Measurements from ENCODE around the gene GGN. TPM values are rescaled to one million over a fixed set of nuclear protein-coding genes. Genes with fewer than 3 reads are reported as not detected.
"Not testable (repeated sequence)": the region's sequence is repeated elsewhere in the genome, so short reads cannot be mapped to it uniquely, and the experiment has no call there.

Gene GGN
- total RNA-seq, 1 experiment from 2014 or later: not detected

GRCh38 chr19:38417544-38418506 is 30.0 kb upstream of the GGN start:
- H3K4me3 ChIP-seq: no peak overlapping the region
- DNase-seq: no peak
- peaks cover 2% of the 10 kb centered on the region; the same call in 1 of the 2 replicates for H3K27me3 ChIP-seq
- H3K36me3 ChIP-seq: no peaks in the 10 kb centered on the region
- H3K9me3 ChIP-seq: no peaks in the 10 kb centered on the region

DNA sequence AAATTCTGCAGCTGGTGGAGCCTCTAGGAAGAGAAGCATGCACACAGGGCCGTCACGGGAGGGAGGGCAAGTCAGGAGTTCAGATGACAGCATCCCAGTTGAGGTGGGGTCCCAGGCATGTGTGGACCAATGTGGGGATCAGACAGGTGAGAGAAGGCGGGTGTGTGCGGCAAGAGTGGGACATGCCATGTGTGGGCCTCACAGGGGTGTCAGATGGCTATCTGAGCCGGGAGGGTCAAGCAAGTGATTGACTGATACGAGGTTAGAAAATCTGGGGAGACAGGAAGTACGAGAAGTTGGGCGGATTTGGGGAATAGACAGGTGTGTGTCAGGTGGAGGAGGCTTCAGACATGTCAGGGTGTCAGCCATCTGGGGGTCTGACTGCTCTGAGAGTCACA is 29.3 kb upstream of the GGN start:
- no peak overlapping the region for H3K4me3 ChIP-seq
- H3K36me3 ChIP-seq: no peaks in the 10 kb centered on the region
- H3K9me3 ChIP-seq: no peaks in the 10 kb centered on the region
- DNase-seq: no peak
- H3K27me3 ChIP-seq: peaks cover 2% of the 10 kb centered on the region; the same call in 1 of the 2 replicates

GRCh38 chr19:38413416-38413815 is 25.6 kb upstream of the GGN start:
- Histone ChIP-seq H3K4me3 (no peak overlapping the region), H3K9me3 (no peaks in the 10 kb centered on the region), H3K36me3 (no peaks in the 10 kb centered on the region), H3K27me3 (no peaks in the 10 kb centered on the region)
- no peak for DNase-seq

DNA sequence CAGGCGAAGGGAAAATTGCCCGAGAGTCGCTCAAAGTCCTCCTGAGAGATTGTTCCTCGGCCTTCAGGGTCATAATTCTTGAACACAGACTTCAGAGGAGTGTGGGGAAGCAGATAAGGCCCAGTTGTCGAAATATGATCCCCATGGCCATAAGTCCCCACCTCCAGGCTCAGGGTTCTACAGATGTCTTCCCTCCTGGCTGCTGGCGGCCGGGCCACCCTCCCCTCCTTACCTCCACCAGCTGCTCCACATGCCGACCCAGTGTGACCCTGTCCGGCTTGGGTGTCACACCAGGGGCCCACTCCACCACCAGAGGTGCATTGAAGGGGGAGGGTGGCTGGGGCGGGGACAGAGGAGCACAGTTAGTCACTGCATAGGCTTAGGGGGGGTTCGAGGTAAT is 25.1 kb upstream of the GGN start:
- no peaks in the 10 kb centered on the region for H3K9me3 ChIP-seq
- no peak overlapping the region for H3K4me3 ChIP-seq
- DNase-seq: no peak
- H3K36me3 ChIP-seq: no peaks in the 10 kb centered on the region
- no peaks in the 10 kb centered on the region for H3K27me3 ChIP-seq

DNA sequence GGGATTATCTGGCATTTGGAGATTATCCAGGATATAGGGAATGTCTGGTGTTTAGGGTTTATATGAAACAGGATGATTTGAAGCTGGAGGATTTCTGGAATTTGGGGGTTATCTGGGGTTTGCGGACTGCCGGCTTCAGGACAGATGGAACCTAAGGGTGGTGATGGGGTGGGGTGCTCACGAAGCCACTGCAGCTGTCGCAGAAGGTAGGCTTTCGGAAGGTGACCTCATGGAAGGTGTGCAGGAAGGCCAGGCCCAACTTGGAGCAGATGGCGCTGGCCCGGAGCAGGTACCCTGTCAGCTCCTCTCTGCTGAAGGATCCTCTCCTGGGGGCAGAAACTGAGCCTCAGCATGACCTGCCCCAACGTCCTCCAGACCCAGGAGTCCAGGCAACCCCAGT is 24.7 kb upstream of the GGN start:
- Histone ChIP-seq H3K36me3 (no peaks in the 10 kb centered on the region), H3K4me3 (no peak overlapping the region), H3K27me3 (no peaks in the 10 kb centered on the region), H3K9me3 (no peaks in the 10 kb centered on the region)
- DNase-seq: no peak

DNA sequence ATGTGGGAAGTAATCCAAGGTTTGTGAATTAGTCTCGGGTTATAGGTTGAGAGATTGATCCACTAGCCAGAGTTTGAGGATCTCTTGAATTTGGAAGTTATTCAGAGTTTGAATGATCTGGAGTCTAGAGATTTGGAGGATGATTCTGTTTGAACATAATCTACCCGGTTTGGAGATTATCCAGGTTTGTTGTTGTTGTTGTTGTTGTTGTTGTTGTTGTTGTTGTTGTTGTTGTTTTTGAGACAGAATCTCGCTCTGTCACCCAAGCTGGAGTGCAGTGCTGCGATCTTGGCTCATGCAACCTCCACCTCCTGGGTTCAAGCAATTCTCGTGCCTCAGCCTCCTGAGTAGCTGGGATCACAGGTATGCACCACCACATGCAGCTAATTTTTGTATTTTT is 24.1 kb upstream of the GGN start:
- not testable (repeated sequence) for DNase-seq, H3K27me3 ChIP-seq, H3K36me3 ChIP-seq, H3K4me3 ChIP-seq, H3K9me3 ChIP-seq

DNA sequence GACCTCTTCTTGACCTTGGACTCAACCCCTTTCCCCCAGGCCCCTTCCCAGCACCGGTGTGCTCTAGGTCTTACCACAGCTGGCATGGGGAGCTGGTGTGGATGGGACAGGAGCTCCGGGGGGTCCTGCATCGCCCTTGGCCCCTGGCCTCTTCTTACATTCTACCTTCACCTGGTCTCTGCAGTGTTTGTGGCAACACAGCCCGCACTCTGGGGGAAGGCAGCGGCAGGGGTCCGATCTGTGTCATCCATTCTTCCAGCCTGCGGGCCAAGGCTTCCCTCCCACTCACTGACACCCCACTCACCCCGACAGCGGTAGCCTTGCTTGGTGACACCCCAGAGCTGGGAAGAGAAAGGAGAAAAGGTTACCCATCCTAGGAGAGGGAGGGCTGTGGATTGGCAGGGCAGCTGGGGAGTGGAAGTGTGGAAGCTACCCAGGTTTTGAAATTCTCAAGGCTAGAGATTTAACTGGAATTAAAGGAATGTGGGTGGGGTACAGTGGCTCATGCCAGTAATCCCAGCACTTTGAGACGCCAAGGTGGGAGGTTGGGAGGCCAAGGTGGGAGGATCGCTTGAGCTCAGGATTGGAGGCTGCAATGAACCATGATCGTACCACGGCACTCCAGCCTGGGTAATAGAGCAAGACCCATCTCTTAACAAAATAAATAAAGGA is 23.3 kb upstream of the GGN start:
- H3K36me3 ChIP-seq: no peaks in the 10 kb centered on the region; the same call in 1 of the 2 replicates
- H3K9me3 ChIP-seq: no peaks in the 10 kb centered on the region
- H3K4me3 ChIP-seq: no peak overlapping the region
- DNase-seq: no peak
- H3K27me3 ChIP-seq: no peaks in the 10 kb centered on the region

GRCh38 chr19:38410407-38410806 is 22.6 kb upstream of the GGN start:
- not testable (repeated sequence) for H3K9me3 ChIP-seq, H3K4me3 ChIP-seq, H3K27me3 ChIP-seq, DNase-seq, H3K36me3 ChIP-seq

GRCh38 chr19:38409631-38410133 is 21.8 kb upstream of the GGN start:
- DNase-seq: no peak
- Histone ChIP-seq H3K4me3 (no peak overlapping the region), H3K36me3 (peaks cover under 1% of the 10 kb centered on the region), H3K27me3 (no peaks in the 10 kb centered on the region), H3K9me3 (no peaks in the 10 kb centered on the region)

DNA sequence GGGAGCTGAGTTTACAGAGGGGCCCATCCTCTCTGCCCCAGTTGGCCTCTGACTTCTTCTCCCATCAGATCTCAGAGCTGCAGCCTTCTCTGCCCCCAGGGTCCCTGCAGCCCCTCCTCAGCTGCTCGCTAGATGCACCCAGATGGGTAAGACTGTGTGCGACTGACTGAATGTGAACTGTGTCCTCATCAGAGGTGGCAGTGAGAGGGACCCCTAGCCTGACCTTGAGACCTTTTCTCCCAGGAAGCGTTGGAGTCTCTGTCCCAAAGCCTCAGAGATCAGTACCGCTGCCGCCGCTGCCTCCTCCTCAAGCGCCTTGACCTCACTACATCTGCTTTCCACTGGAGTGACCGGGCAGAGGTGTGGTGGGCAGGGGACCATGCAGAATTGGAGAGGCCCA is 17.4 kb upstream of the GGN start:
- no peaks in the 10 kb centered on the region for H3K27me3 ChIP-seq
- no peak for DNase-seq
- H3K4me3 ChIP-seq: no peak overlapping the region
- peaks cover 3% of the 10 kb centered on the region for H3K36me3 ChIP-seq
- no peaks in the 10 kb centered on the region for H3K9me3 ChIP-seq

DNA sequence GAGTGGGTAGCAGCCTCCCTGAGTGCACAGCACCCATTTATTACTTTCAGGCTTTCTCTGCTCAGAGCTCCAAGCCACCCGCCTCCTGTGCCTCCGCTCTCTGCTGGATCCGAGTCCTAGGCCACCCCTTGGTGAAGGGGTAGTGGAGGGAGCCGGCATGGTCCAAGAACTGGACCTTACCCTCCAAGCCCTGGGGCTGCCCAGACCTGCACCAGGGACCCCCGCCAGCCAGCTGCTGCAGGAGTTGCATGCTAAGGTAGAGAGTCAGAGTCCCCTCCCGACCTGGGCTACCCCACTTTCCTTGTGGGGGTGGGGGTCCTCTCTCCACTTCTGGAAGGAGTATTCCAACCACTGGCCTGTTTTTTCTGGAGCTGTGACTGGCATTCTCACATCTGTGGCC is 17.0 kb upstream of the GGN start:
- Histone ChIP-seq H3K9me3 (no peaks in the 10 kb centered on the region), H3K36me3 (peaks cover 3% of the 10 kb centered on the region), H3K27me3 (no peaks in the 10 kb centered on the region), H3K4me3 (no peak overlapping the region)
- DNase-seq: no peak

DNA sequence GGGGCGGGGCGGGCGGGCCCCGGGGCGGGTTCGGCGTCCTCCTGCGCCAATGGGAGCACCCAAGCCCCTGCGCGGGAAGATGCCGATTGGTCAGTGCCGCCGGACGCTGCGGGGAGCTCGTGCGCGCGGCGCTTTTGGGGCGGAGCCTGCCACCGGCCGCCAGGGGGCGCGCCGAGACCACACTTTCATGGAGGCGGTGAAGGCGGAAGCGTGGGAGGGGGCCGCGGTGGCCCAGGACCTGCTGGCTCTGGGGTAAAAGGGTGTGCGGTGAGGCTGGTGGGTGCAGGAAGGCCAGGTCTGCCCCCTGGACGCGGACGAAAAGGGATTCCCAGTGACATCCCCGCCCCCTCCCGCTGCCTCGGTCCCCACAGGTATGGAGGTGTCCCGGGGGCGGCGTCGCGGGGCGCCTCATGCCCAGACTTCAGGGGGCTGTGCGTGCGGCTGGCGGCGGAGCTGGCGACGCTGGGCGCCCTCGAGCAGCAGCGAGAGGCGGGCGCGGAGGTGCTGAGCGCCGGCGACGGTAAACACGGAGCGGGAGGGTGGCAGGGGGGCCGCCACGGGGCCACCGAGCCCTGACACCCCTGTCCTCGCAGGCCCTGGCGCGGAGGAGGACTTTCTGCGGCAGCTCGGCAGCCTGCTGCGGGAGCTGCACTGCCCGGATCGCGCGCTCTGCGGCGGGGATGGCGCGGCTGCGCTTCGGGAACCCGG is 15.3 kb upstream of the GGN start, which contains the start of gene FAM98C:
FAM98C (plus strand) TSS at position 127 of the 708 bp plus-strand sequence; CDS start at position 188, 61 bp downstream.
- Histone ChIP-seq H3K9me3 (no peaks in the 10 kb centered on the region), H3K36me3 (peaks cover 3% of the 10 kb centered on the region), H3K4me3 (peak within 1 kb of the TSS; percentile 72), H3K27me3 (no peaks in the 10 kb centered on the region)
- peak; percentile 96 for DNase-seq

DNA sequence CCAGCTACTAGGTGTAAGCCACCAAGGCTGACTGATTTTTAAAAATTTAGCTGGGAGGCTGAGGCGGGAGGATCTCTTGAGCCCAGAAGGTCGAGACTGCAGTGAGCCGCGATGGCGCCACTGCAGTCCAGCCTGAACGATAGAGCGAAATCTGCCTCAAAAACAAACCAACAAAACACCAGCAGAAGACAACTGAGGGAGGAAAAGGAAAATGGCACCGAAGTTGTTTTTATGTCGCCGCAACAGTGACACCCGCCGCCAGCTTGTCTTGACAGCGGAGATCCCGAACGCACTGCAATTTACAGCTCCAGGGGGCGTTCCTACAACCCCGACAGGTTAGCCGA is 14.8 kb upstream of the GGN start:
- H3K4me3 ChIP-seq: peak overlapping the region; percentile 72
- no peaks in the 10 kb centered on the region for H3K27me3 ChIP-seq
- no peaks in the 10 kb centered on the region for H3K9me3 ChIP-seq
- peaks cover 3% of the 10 kb centered on the region for H3K36me3 ChIP-seq
- DNase-seq: no peak

- Histone ChIP-seq H3K36me3 (peaks cover 3% of the 10 kb centered on the region), H3K9me3 (no peaks in the 10 kb centered on the region), H3K27me3 (no peaks in the 10 kb centered on the region), H3K4me3 (no peak overlapping the region)
- no peak for DNase-seq
Measured at GRCh38 chr19:38401148-38401547, 13.3 kb upstream of the GGN start.

- DNase-seq: no peak
- H3K4me3 ChIP-seq: no peak overlapping the region
- H3K9me3 ChIP-seq: no peaks in the 10 kb centered on the region
- no peaks in the 10 kb centered on the region for H3K27me3 ChIP-seq
- peaks cover 3% of the 10 kb centered on the region; the same call in 1 of the 2 replicates for H3K36me3 ChIP-seq
Measured at GRCh38 chr19:38400361-38400760, 12.5 kb upstream of the GGN start.

GRCh38 chr19:38399537-38399936 is 11.7 kb upstream of the GGN start:
- H3K4me3 ChIP-seq: no peak overlapping the region
- H3K36me3 ChIP-seq: peaks cover 5% of the 10 kb centered on the region; the same call in 1 of the 2 replicates
- no peak for DNase-seq
- H3K27me3 ChIP-seq: no peaks in the 10 kb centered on the region
- no peaks in the 10 kb centered on the region for H3K9me3 ChIP-seq

- Histone ChIP-seq H3K36me3 (peaks cover 6% of the 10 kb centered on the region), H3K4me3 (no peak overlapping the region), H3K9me3 (no peaks in the 10 kb centered on the region), H3K27me3 (no peaks in the 10 kb centered on the region)
- no peak for DNase-seq
Measured at GRCh38 chr19:38399081-38399480, 11.2 kb upstream of the GGN start.

All from MG63 (cell line).